Mucosa of stomach (tissue), 1 donor: ENCODE results near the gene SKP2.
"Not testable (repeated sequence)": the region's sequence is repeated elsewhere in the genome, so short reads cannot be mapped to it uniquely, and the experiment has no call there.

Experiments
- H3K27me3 ChIP-seq: one replicate; pipeline ENCODE4 v1.7.0; 2013; ENCODE audit warnings: mild to moderate bottlenecking, low read length; ENCODE audit not compliant: control insufficient read depth, insufficient read depth
- H3K36me3 ChIP-seq: one replicate; pipeline ENCODE4 v1.7.0; 2013; ENCODE audit warnings: low read length; ENCODE audit not compliant: control insufficient read depth, insufficient read depth
- H3K4me1 ChIP-seq: one replicate; pipeline ENCODE4 v1.7.0; 2013; ENCODE audit warnings: mild to moderate bottlenecking, low read length; ENCODE audit not compliant: control insufficient read depth, insufficient read depth
- H3K4me3 ChIP-seq: one replicate; pipeline ENCODE4 v1.7.0; 2013; ENCODE audit warnings: low read length
- H3K9ac ChIP-seq: one replicate; pipeline ENCODE4 v1.7.0; 2013; ENCODE audit warnings: mild to moderate bottlenecking, low read length, moderate library complexity
- H3K9me3 ChIP-seq: one replicate; pipeline ENCODE4 v1.7.0; 2013; ENCODE audit warnings: mild to moderate bottlenecking, low read length, moderate library complexity; ENCODE audit not compliant: control insufficient read depth
- donor health status: Pancreatic carcinoma.

SKP2 gene

DNA sequence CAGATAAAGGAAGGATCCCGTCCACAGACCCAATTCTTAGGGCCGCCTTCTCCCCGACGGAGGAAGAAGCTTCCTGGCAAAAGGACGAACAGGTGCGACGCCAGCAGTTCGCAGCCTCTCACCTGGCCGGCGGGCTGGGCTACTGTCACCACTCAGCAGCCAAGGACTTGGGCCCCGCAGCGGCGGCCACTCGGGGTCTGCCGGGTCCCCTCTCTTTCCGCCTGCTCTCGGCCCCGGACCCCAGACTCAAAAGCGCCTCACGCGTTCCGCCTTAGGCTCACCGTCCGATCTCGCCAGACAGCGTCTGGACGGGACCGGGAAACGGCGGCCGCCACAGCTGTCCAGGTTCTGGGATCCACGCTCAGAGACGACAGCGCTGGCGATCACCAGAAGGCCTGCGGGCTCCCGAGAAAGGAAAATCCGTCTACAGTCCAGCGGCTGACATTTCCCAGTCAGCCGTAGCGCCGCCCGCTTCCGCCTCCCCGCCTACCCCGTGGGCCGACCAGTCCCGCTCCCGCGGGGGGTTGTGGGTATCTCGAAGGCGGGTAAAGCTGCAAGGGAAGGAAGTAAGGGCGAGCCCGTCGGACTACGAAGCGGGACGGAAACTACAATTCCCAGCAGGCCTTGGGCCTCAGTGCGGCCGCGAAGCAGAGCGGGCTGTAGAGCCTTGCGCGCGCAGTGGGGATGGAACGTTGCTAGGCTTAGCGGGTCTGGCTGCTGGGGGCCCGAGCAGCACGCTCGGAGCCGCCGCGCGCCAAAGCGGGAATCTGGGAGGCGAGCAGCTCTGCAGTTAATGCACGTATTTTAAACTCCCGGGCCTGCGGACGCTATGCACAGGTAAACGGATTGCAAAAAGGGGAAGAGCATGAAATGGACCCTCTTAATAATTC is at the start of gene SKP2, which contains the start of gene LMBRD2:
Gene SKP2 (plus strand): TSS at position 678 of the 890 bp plus-strand sequence. CDS start 152 bp downstream, at position 830.
Gene LMBRD2 (minus strand): TSS at position 454 of the 890 bp plus-strand sequence. CDS start 8,538 bp downstream, outside the sequence.
- H3K4me1 ChIP-seq = peaks cover 13% of the 10 kb centered on the region

DNA sequence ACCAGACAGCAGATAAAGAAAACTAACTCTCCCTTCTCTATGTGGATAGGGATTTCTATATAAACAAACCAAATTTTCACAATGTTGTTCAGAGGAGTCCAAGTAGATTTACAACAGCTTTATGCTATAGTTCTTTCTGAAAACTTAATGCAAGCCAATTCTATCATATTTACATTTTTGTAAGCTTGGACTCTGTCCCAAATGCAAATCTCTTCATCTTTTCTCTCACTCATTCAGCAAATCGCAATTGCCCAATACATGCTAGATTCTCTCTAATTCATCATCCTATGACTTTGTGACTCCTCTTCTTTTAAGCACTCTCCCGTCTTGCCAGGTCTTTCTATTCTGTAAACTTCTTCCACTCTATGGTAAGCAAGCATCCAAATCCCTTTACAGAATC is 46.1 kb upstream of the SKP2 start:
- no peaks in the 10 kb centered on the region for H3K4me1 ChIP-seq
- no peak overlapping the region for H3K4me3 ChIP-seq
- H3K36me3 ChIP-seq = peaks cover 4% of the 10 kb centered on the region
- no peak overlapping the region for H3K9ac ChIP-seq
- H3K27me3 ChIP-seq = no peaks in the 10 kb centered on the region
- no peaks in the 10 kb centered on the region for H3K9me3 ChIP-seq

More for the DNA sequence above, at the start of gene SKP2, which contains the start of gene LMBRD2:
- Histone ChIP-seq H3K27me3 (no peaks in the 10 kb centered on the region), H3K9me3 (no peaks in the 10 kb centered on the region), H3K9ac (peak within 1 kb of the TSS; percentile 81), H3K4me3 (peak within 1 kb of the TSS; percentile 86), H3K36me3 (no peaks in the 10 kb centered on the region)

DNA sequence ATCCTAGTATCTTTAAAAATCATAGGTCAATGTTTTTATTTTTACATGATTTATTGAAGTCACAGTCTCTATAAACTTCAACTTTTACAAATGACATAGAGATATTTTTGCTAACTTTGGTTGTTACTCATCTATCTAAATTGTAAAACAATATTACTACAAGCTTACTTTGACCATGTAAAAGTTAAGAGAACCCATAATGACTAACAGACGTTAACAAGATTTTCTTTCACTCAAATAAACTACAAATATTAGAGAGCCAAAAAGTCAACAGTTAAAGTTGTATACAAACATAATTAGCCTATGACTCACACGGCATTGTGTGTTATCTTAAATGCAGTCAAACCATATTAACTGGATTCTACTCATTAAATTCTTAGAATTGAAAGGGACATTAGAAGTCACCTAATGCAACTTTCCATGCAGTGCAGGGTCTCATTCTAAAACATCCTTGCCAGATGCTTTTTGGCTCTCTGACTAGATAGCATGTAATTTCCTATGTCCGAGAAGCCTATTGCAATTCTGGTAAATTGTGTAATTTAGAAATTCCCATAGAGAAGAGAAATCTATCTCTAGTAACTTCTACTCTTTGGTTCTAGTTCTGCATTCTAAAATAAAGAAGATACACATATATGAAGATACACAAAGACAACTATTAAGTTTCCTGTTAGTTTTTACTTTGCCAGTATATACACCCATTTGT is 43.0 kb upstream of the SKP2 start:
- H3K9ac ChIP-seq = no peak overlapping the region
- H3K9me3 ChIP-seq = no peaks in the 10 kb centered on the region
- peaks cover 4% of the 10 kb centered on the region for H3K36me3 ChIP-seq
- no peaks in the 10 kb centered on the region for H3K27me3 ChIP-seq
- no peak overlapping the region for H3K4me3 ChIP-seq
- no peaks in the 10 kb centered on the region for H3K4me1 ChIP-seq

DNA sequence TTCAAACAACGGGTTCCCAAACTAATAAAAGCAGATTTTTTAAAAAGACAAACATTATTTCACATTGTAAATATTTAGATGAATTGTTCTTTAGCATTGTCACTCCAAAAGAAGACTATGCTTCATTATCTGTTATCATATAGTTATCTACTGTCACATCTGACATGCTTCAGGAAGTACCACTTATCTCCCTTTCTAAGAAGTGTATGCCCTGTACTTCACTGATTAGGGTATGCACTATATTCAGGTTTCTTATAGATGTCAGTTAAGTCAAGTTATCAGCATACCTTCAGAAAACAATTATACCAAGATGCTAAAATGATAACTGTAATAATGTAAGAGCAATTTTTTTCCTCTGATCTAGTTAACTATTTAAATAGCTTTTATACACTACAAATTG is 40.7 kb upstream of the SKP2 start:
- no peaks in the 10 kb centered on the region for H3K27me3 ChIP-seq
- H3K4me3 ChIP-seq = no peak overlapping the region
- peaks cover 4% of the 10 kb centered on the region for H3K36me3 ChIP-seq
- H3K9me3 ChIP-seq = no peaks in the 10 kb centered on the region
- H3K4me1 ChIP-seq = no peaks in the 10 kb centered on the region
- no peak overlapping the region for H3K9ac ChIP-seq

DNA sequence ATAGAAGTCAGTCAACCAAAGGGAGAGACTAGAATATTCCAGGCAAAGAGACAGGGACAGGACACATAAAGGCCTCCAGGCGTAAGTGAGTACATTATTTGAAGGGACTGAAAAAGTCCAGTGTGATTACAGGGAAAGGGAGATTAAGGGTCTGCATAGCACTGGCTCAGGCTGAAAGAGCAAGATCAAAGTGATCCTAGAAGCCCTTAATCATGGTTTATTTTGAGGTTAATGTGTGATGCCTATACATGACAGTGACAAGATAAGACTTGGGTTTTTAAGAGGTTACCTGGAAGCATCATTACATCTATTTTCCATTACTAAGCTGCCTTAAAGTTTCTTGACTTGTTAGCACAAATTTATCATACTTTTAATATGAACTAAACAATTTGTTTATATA is 26.0 kb upstream of the SKP2 start:
- no peaks in the 10 kb centered on the region for H3K4me1 ChIP-seq
- H3K36me3 ChIP-seq = no peaks in the 10 kb centered on the region
- no peak overlapping the region for H3K9ac ChIP-seq
- no peak overlapping the region for H3K4me3 ChIP-seq
- no peaks in the 10 kb centered on the region for H3K27me3 ChIP-seq
- no peaks in the 10 kb centered on the region for H3K9me3 ChIP-seq

DNA sequence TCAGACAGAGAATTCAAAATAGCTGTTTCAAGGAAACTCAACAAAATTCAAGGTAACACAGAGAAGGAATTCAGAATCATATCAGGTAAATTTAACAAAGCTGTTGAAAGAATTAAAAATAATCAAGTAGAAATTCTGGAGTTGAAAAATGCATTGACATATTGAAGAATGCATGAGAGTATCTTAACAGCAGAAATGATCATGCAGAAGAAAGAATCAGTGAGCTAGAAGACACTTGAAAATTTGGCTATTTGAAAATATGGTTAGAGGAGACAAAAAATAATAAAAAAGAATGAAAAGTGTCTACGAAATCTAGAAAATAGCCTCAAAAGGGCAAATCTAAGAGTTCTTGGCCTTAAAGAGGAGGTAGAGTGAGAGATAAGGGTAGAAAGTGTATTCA is 23.1 kb upstream of the SKP2 start:
- no peaks in the 10 kb centered on the region for H3K9me3 ChIP-seq
- no peaks in the 10 kb centered on the region for H3K36me3 ChIP-seq
- H3K4me3 ChIP-seq = no peak overlapping the region
- H3K9ac ChIP-seq = no peak overlapping the region
- no peaks in the 10 kb centered on the region for H3K4me1 ChIP-seq
- no peaks in the 10 kb centered on the region for H3K27me3 ChIP-seq

DNA sequence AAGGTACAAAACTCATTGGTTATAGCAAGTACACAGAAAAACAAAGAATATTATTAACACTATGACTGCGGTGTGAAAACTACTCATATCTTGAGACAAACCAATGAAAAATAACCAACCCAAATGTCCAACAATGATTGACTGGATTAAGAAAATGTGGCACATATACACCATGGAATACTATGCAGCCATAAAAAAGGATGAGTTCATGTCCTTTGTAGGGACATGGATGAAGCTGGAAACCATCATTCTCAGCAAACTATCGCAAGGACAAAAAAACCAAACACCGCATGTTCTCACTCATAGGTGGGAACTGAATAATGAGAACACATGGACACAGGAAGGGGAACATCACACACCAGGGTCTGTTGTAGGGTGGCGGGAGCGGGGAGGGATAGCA is 22.2 kb upstream of the SKP2 start:
- H3K27me3 ChIP-seq, H3K9me3 ChIP-seq, H3K4me3 ChIP-seq, H3K9ac ChIP-seq, H3K36me3 ChIP-seq, H3K4me1 ChIP-seq: not testable (repeated sequence)

DNA sequence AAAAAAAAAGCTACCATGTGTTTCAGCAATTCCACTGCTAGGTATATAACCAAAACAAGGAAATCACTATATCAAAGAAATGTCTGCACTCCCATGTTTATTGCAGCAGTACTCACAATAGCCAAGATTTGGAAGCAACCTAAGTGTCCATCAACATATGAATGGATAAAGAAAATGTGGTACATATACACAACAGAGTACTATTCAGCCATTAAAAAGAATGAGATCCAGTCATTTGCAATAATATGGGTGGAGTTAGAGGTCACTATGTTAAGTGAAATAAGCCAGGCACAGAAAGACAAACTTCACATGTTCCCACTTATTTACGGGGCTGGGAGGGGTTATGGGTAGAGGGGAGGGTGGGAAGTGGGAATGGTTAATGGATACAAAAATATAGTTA is 18.9 kb upstream of the SKP2 start:
- not testable (repeated sequence) for H3K9ac ChIP-seq, H3K4me1 ChIP-seq, H3K27me3 ChIP-seq, H3K9me3 ChIP-seq, H3K4me3 ChIP-seq, H3K36me3 ChIP-seq

DNA sequence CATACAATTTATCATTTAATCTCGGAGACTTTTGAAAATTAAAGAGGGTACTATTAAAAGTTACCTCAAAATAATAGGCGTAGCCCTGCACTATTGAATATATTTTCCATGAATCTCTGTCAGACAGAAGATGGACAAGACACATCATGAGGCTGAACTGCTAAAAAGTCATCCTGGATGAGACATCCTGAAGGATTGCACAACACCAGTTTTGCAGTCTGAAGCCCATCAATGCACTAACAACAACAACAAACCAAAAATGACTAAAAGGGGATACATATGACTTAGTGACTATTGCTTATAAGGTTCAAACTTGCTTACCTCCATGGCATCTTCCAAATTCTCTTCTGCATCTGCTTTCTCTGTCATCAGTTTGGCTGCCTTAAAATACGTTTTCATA is 15.9 kb upstream of the SKP2 start:
- no peaks in the 10 kb centered on the region for H3K36me3 ChIP-seq
- H3K4me1 ChIP-seq = no peaks in the 10 kb centered on the region
- H3K9ac ChIP-seq = no peak overlapping the region
- no peaks in the 10 kb centered on the region for H3K9me3 ChIP-seq
- no peaks in the 10 kb centered on the region for H3K27me3 ChIP-seq
- H3K4me3 ChIP-seq = no peak overlapping the region

DNA sequence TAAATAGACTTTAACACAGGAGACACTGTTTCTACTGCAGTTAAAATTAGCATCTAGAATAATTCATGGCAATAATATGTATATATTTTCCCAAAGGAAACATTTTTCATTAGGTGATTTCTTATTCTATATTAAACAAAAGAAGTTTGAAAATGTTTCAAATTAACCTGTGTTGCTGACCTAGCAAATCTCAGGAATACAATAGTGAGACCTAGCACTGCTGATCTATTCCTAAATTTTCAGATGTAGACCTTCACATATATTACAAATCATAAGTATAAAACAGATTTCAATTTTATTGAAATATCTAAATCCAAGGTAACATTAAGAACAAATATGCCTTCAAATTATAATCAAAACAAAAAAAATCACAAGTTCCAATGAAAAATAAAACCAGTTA is 15.3 kb upstream of the SKP2 start:
- no peaks in the 10 kb centered on the region for H3K4me1 ChIP-seq
- no peaks in the 10 kb centered on the region for H3K9me3 ChIP-seq
- no peak overlapping the region for H3K4me3 ChIP-seq
- H3K27me3 ChIP-seq = no peaks in the 10 kb centered on the region
- H3K36me3 ChIP-seq = no peaks in the 10 kb centered on the region
- H3K9ac ChIP-seq = no peak overlapping the region

DNA sequence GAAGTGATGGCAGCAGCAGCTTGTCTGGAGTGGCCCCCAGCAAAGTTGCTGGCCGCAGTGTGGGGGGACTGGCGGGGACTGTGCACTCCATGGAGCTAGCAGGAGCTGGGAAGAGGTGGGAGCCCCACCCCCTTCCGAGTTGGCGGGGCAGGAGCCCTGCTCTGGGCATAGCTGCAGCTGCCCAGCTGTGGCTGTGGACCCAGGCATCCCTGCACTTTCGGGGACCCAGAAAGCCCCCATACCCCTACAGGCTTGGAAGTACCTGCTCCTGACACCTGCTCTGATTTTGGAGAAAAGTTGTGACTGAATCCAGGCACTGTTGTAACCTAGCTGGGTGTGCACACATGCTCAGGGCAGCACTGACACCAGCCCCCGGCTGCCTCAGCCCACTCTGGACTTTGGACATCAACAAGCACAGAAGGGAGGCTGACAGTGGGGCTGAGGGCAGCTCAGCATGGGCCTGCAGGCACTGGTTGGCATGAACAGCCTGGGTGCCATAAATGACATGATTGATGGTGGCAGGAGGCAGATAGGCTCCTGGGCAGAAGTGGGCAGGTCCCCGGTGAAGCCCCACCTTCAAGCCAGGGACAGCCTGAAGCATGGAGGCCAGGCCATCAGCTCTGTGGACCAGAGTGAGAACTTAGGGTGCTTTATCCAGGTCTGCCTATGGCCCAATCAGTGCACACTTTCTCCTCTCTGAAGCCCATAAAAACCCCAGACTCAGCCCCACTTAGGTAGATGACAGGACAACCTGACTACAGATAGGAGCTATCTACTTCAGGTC is 12.8 kb upstream of the SKP2 start:
- H3K4me1 ChIP-seq = no peaks in the 10 kb centered on the region
- H3K36me3 ChIP-seq = no peaks in the 10 kb centered on the region
- no peaks in the 10 kb centered on the region for H3K27me3 ChIP-seq
- H3K9ac ChIP-seq = no peak overlapping the region
- H3K9me3 ChIP-seq = no peaks in the 10 kb centered on the region
- no peak overlapping the region for H3K4me3 ChIP-seq

DNA sequence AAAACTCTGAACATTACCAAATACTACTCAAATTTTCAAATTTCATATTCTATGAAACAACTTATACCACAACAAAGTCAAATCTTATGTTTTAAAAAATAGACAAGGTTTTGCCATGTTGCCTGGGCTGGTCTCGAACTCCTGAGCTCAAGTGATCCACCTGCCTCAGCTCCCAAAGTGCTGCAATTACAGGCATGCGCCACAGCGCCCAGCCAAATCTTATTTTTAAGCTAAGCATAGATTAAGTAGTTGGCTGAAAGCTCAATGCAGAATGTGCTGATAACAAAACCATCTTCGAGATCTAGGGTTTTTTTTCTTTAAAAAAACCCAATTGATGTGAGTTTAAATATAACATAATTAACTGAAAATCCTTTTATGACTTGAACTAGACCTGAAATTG is 6.6 kb upstream of the SKP2 start:
- Histone ChIP-seq H3K4me3 (no peak overlapping the region), H3K9ac (no peak overlapping the region), H3K36me3 (no peaks in the 10 kb centered on the region), H3K9me3 (no peaks in the 10 kb centered on the region), H3K27me3 (no peaks in the 10 kb centered on the region), H3K4me1 (no peaks in the 10 kb centered on the region)
